Endometrial microvascular endothelial cells (primary cell): ENCODE data around the gene SF3B3. TPM values are rescaled to one million over a fixed set of nuclear protein-coding genes. Genes with fewer than 3 reads are reported as not detected.
"Not testable (repeated sequence)": the region's sequence is repeated elsewhere in the genome, so short reads cannot be mapped to it uniquely, and the experiment has no call there.

Experiments used
- in situ Hi-C: cut with HindIII; loops from 2 replicates; pipeline ENCODE4 v1.10.0; 2017; ENCODE audit warnings: low sequenced_read_pairs, low pct_unique_long_range_greater_than_20kb; ENCODE audit errors: inconsistent ontology term
- total RNA-seq: library from RNA; depleted of rRNA; stranded (reverse); fragments of >200 nt; gene quantifications from one replicate; pipeline ENCODE4 v1.2.3, GENCODE V29; 2015; ENCODE audit errors: inconsistent ontology term

The SF3B3 gene
- total RNA-seq, 1 donor from 2014 or later: 159 TPM

DNA sequence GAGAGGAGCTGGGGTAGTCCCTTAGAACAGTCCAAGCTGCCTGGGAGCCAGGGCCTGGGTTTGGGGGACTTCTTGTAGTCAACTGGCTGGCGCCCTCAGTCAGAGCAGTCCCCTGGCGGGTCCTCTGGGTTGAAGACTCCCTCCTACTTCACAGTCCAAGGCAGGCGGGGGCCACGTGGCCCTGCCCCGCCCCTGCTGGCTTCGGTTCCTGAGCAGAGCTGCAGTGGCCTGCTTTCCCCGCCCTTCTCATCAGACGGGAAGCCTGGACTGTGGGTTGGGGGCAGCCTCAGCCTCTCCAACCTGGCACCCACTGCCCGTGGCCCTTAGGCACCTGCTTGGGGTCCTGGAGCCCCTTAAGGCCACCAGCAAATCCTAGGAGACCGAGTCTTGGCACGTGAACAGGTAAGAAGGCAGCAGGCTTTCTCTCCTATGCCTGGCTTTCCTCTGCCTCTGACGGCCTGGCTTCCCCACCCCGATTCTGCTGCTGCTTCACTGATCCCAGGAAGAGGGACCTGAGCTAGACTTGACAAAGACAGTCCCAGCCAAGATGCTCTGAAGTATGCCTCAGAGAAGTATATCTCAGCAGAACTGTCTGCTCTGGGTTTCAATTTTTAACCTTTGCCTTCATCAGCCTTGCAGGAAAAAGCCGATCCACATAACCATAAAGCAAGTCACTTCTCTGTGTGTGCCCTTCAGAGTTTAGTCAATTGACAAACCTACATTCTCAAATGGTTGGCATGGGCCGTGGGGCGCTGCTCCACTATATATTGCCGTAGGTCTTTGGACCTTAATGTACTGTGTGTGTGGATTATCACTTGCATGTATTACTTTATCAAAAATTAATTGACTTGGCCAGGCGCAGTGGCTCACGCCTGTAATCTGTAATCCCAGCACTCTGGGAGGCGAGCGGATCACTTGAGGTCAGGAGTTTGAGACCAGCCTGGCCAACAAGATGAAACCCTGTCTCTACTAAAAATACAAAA is 56.3 kb downstream of the SF3B3 start:
- in situ Hi-C loops: no loop called here

- in situ Hi-C loops: no loop called here
These were observed 58.8 kb downstream of the SF3B3 start for GRCh38 chr16:70582280-70582978.

- in situ Hi-C loops: no loop called here
These were observed 63.1 kb downstream of the SF3B3 start for GRCh38 chr16:70586731-70587130.

GRCh38 chr16:70588565-70588964 is 64.9 kb downstream of the SF3B3 start:
- in situ Hi-C loops: no loop called here

GRCh38 chr16:70589416-70589815 is 65.8 kb downstream of the SF3B3 start:
- in situ Hi-C loops: not testable (repeated sequence)

GRCh38 chr16:70589998-70590471 is 66.4 kb downstream of the SF3B3 start:
- in situ Hi-C loops: no loop called here

DNA sequence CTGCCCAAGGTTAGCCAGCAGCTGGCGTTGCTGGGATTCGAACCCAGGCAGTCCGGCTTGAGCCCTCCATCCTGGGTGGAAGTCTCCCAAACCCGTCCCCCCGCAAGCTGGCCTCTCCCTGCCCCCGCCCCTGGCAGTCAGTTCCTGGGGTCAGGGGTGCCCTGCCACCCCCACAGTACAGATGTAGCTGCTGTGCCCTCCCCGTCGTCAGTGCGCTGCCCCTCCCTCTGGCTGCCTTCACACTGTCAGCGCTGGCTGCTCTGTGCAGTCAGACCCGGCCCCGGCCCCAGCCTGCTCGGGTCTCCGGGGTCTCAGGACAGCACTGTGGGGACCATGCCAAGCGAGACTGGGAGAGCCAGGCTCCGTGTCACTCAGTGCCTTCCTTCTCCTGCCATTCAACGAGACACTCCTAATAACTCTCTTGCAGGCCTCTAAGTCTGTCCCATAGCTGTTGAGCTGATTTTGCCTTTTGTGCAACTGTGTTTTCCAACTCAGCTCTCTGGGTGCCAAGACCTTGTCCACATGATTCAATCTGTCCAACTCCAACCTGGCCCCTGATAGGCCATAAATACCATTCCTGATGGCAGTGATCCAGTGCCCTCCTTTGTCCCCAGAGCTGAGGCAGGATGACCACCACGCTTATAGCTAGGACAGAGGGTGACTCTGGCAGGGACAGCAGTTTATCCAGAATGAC is 67.3 kb downstream of the SF3B3 start:
- in situ Hi-C loops: no loop called here

- in situ Hi-C loops: no loop called here
These were observed 68.0 kb downstream of the SF3B3 start for GRCh38 chr16:70591615-70592014.

GRCh38 chr16:70592106-70592571 is 68.5 kb downstream of the SF3B3 start:
- in situ Hi-C loops: no loop called here

GRCh38 chr16:70593544-70593943 is 69.9 kb downstream of the SF3B3 start:
- in situ Hi-C loops: no loop called here

DNA sequence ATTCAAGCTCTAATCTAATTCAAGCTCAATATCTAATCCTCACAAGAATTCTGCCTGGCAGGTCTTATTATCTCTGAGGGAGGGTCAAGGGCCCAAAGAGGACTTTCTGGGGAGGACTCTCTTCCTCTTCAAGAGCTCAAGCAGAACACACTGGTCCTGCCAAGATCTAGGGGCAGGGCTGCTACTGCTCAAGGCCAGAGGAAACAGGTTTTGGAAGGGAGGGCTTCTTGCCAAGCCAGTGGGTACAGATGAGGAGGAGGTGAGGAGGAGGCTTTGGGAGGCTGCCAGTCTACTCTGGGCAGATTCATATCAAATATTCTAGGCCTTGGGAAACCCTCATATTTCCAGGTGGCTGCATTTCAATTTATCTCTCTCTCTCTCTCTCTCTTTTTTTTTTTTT is 71.0 kb downstream of the SF3B3 start:
- in situ Hi-C loops: no loop called here

DNA sequence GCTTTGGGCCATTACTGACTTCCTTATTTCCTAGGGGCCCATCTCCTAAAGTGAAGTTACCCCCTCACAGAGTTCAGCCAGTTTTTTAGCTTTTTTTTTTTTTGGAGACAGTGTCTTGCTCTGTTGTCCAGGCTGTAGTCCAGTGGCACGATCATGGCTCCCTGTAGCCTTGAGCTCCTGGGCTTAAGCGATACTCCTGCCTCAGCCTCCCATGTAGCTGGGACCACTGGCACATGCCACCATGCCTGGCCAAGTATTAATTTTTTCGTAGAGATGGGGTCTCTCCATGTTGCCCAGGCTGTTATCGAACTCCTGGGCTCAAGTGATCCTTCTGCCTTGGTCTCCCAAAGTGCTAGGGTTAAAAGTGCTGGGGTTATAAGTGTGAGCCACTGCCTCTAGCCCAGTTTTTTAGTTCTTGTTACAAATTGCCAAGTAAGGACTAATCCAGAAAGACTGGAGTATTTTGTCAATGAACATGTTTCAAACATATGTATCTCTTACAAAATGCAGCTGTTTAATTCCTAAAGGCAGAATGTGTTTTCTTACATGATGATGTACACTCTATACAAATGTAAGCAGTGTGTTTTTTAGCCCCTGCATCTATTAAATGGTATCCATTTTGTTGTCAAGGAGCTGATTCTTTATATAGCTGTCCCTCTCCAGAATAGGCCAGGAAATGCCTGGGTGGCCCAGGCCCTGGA is 73.7 kb downstream of the SF3B3 start:
- in situ Hi-C loops: no loop called here

- in situ Hi-C loops: no loop called here
These were observed 75.4 kb downstream of the SF3B3 start for GRCh38 chr16:70598937-70599503.

- in situ Hi-C loops: no loop called here
These were observed 77.1 kb downstream of the SF3B3 start for GRCh38 chr16:70600730-70601129.

DNA sequence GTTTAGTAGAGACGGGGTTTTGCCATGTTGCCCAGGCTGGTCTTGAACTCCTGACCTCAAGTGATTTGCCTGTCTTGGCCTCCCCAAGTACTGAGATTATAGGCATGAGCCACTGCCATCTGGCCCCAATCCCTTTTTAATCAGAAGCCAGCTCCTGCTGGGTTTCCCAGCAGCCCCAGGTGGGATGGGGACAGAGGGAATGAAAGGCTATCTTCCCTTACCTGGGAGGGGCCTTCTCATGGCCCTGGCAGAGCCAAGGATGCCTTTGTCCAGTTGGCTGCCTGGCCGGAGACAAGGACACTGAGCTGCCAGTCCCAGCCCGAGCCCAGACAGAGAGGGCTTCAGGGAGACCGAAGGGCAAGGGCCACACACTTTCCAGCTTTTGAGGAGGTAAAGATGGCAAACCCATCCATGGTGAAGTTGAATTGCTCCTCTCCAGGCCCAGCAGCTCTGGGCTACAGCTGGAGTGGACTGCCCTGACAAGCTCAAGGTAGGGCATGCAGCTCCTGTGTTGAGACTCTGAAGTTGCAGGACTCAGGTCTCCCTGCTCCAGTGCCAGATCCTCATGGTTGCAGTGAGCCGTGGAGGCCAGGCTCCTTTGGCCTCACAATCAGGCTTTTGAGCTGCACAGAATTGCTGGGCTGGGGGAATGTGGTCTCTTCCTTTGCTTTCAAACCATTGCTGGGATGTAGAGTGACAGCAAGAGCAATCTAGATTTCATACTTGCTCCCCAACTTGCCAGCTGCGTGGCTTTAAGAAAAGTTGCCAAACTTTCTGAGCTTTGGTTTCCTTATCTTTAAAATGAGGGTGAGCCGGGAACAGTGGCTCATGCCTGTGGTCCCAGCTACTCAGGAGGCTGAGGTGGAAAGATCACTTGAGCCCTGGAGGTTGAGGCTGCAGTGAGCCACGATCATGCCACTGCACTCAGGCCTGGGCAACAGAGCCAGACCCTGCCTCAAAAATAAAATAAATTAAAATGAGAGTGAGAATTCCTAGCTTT is 78.3 kb downstream of the SF3B3 start:
- in situ Hi-C loops: no loop called here

DNA sequence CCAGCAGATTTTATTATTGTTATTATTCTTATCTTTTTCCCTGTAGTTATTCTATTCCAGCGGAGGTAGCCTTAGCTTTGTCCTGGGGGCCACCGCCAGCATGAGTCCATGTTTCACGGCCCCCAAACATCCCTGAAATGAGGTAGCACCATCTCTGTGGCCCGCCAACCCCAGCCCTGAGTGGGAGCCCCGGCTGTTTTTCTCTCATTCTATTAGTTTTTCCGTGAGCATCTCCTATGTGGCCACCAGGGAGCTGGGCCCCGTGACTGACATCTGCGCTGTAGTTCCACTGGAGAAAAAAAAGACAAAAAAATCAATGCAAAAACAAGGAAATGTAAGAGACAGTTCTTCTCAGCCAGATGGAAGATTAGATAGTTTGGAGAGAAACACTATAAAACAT is 79.2 kb downstream of the SF3B3 start:
- in situ Hi-C loops: no loop called here
